Activated effector memory CD4-positive, alpha-beta T cell treated with anti-CD3 and anti-CD28 coated beads, Interleukin-2, amount 50 U/mL, for 16 hours (primary cell): ENCODE data around the gene FCRLA.
A peak's percentile ranks its signal among the peaks of the same experiment; 100 is the strongest.
"Not testable (repeated sequence)": the region's sequence is repeated elsewhere in the genome, so short reads cannot be mapped to it uniquely, and the experiment has no call there.

Experiments used
- DNase-seq: peaks from one replicate; pipeline ENCODE4 v3.0.0-alpha.2; 2020

FCRLA gene

GRCh38 chr1:161706113-161706481, 932 bp upstream of the FCRLA start:
- DNase-seq = no peak

- DNase-seq = no peak
Observed at GRCh38 chr1:161707503-161707902, 474 bp downstream of the FCRLA start.

- no peak for DNase-seq
Observed at GRCh38 chr1:161709373-161709772, 2.3 kb downstream of the FCRLA start.

- no peak for DNase-seq
Observed at GRCh38 chr1:161710560-161710959, 3.5 kb downstream of the FCRLA start.

GRCh38 chr1:161718559-161719324, 11.7 kb downstream of the FCRLA start:
- DNase-seq = no peak

GRCh38 chr1:161719325-161719611, 12.2 kb downstream of the FCRLA start:
- no peak for DNase-seq

- no peak for DNase-seq
Observed at GRCh38 chr1:161720422-161720821, 13.4 kb downstream of the FCRLA start.

- DNase-seq = no peak
Observed at GRCh38 chr1:161720956-161721737, 14.1 kb downstream of the FCRLA start, which contains the start of gene FCRLB. Gene FCRLB (plus strand): TSS chr1:161721544. CDS start chr1:161722673, 1,129 bp downstream.

- no peak for DNase-seq
Observed at GRCh38 chr1:161721738-161722343, 14.8 kb downstream of the FCRLA start.

- DNase-seq = no peak
Observed at GRCh38 chr1:161722406-161722805, 15.4 kb downstream of the FCRLA start.

- DNase-seq = no peak
Observed at GRCh38 chr1:161723459-161724141, 16.6 kb downstream of the FCRLA start.

GRCh38 chr1:161725258-161725907, 18.4 kb downstream of the FCRLA start:
- not testable (repeated sequence) for DNase-seq

GRCh38 chr1:161725908-161726472, 19.0 kb downstream of the FCRLA start:
- DNase-seq = peak; percentile 71

- DNase-seq = peak; percentile 81
Observed at GRCh38 chr1:161726473-161727255, 19.6 kb downstream of the FCRLA start.

- peak; percentile 63 for DNase-seq
Observed at GRCh38 chr1:161727256-161727924, 20.4 kb downstream of the FCRLA start.

GRCh38 chr1:161728376-161729226, 21.6 kb downstream of the FCRLA start:
- no peak for DNase-seq

- peak; percentile 68 for DNase-seq
Observed at GRCh38 chr1:161730050-161730564, 23.1 kb downstream of the FCRLA start.

GRCh38 chr1:161731241-161731640, 24.2 kb downstream of the FCRLA start:
- no peak for DNase-seq

- no peak for DNase-seq
Observed at GRCh38 chr1:161731981-161732718, 25.1 kb downstream of the FCRLA start.
